ENCODE data around the gene APBA2.

Gene APBA2

DNA sequence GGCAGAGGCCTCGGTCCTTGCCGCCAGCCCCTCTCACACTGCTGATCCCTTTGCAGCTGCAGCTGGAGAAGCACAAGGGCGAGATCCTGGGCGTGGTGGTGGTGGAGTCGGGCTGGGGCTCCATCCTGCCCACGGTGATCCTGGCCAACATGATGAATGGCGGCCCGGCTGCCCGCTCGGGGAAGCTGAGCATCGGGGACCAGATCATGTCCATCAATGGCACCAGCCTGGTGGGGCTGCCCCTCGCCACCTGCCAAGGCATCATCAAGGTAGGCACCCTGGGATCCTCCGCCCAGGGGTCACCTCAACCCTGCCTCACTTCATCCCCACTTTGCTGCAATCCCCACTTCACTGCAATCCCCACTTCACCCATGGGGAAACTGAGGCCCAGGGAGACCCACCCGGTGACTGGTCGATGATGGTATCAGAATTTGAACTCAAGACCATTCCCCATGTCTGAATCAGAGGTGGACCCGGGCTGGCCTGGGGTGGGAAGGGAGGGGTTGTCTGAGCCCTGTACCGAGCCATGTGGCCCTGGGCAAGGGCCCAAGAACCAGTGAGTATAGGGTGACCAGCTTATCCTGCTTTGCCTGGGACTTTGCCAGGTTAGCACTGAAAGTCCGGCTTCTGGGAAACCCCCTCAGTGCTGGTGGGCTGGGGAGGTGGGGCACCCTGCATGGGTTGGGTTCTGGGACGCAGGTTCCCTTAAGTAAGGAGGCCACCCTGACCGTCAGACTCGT lies 220.9 kb downstream of the APBA2 start:
- Histone ChIP-seq H3K9me3 (ENCODE audit: control insufficient read depth in 2 of 2, low read length in 2 of 2) (no peaks in the 10 kb centered on the region), H3K9ac (ENCODE audit: low read length in 2 of 2) (no peak overlapping the region), H3K4me3 (ENCODE audit: low read length in 2 of 2) (no peak overlapping the region), H3K4me1 (ENCODE audit: control insufficient read depth, insufficient read depth, low read length) (peaks cover 8% of the 10 kb centered on the region), H3K36me3 (ENCODE audit: control insufficient read depth in 2 of 2, insufficient read depth in 2 of 2, low read length in 2 of 2) (no peaks in the 10 kb centered on the region), H3K27ac (ENCODE audit: low read length) (no peak overlapping the region), H3K27me3 (ENCODE audit: control insufficient read depth in 1 of 2, insufficient read depth in 2 of 2, low read length in 2 of 2) (peaks cover 0 to 5% of the 10 kb centered on the region in 2 donors)

DNA sequence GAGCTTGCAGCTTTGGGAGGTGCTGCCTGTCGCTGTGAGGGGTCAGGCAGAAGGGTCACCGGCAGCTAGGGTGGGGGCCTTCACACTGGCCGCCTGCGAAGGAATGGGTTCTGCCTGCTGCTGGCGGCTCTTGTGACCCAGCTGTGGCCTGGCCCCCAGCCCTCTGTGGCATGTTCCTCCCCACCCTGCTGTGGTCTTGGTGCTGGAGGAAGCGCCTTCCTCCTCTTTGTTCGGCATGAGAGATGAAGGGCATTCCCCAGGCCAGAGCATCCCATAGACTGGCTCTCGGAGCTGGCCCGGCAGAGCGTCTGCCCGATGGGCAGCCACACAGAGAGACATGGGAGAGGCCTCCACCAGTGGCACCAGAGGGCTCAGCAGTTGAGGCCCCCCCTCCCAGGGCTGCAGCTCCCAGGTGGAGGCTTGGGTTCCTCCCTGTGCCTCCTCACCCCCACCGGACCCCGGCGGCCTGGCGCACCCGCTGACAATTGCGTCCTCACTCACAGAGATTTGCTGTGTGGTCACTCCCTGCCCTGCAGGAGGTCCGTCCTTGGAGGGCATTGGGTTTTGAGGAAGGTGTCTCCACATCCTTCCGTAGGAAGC lies 221.6 kb downstream of the APBA2 start:
- Histone ChIP-seq H3K36me3 (ENCODE audit: control insufficient read depth in 2 of 2, insufficient read depth in 2 of 2, low read length in 2 of 2) (no peaks in the 10 kb centered on the region), H3K9me3 (ENCODE audit: control insufficient read depth in 2 of 2, low read length in 2 of 2) (no peaks in the 10 kb centered on the region), H3K9ac (ENCODE audit: low read length in 2 of 2) (no peak overlapping the region), H3K27me3 (ENCODE audit: control insufficient read depth in 1 of 2, insufficient read depth in 2 of 2, low read length in 2 of 2) (peaks cover 0 to 5% of the 10 kb centered on the region in 2 donors), H3K4me1 (ENCODE audit: control insufficient read depth, insufficient read depth, low read length) (peaks cover 8% of the 10 kb centered on the region), H3K4me3 (ENCODE audit: low read length in 2 of 2) (no peak overlapping the region), H3K27ac (ENCODE audit: low read length) (no peak overlapping the region)

DNA sequence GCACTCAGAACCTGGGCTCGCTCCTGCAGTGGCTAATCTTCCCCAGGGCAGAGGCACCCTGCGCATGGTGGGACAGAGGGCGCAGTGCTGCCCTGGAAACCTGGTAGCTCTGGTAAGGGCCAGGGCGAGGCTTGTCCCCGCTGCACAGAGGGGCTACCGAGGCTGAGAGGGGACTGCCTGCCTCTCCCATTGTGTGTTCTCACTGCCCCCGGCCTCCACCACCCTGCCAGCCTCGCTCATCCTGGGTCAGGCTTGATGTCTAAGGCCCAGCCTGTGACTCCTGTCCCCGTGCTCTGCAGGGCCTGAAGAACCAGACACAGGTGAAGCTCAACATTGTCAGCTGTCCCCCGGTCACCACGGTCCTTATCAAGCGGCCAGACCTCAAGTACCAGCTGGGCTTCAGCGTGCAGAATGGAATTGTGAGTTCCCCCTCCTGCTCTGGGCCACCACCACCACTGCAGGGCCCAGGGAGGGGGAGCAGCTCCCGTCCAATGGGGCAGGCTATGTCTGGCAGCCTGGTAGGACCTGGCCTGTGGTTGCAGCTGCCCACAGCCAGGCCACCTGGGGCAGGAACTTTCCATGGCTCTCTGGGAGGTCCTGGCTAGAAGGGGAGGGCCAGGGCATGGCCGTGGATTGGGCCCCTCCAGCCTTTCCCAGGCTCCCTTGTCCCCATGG lies 222.3 kb downstream of the APBA2 start:
- Histone ChIP-seq H3K4me1 (ENCODE audit: control insufficient read depth, insufficient read depth, low read length) (peaks cover 8% of the 10 kb centered on the region), H3K27ac (ENCODE audit: low read length) (no peak overlapping the region), H3K9me3 (ENCODE audit: control insufficient read depth in 2 of 2, low read length in 2 of 2) (no peaks in the 10 kb centered on the region), H3K36me3 (ENCODE audit: control insufficient read depth in 2 of 2, insufficient read depth in 2 of 2, low read length in 2 of 2) (no peaks in the 10 kb centered on the region), H3K27me3 (ENCODE audit: control insufficient read depth in 1 of 2, insufficient read depth in 2 of 2, low read length in 2 of 2) (peaks cover 0 to 5% of the 10 kb centered on the region in 2 donors), H3K4me3 (ENCODE audit: low read length in 2 of 2) (no peak overlapping the region), H3K9ac (ENCODE audit: low read length in 2 of 2) (no peak overlapping the region)

DNA sequence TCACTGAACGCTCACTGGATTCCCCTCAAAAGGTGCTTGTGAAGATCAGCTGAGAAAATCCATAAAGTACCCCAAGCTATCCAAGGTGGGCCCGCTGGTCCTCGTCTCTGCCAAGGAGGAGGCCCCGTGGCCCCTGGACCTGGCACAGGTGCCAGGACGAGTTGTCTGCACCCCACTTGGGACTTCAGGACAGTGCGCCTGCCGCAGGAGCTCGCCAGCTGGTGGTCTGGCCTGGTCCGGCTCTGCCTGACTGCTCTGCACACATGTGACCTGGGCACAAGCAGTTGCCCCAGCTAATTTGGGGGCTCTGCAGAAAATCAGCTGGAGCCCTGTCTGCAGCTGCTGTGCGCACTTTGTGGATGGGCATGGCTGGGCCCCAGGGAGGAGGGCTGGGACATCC lies 224.0 kb downstream of the APBA2 start:
- Histone ChIP-seq H3K4me1 (ENCODE audit: control insufficient read depth, insufficient read depth, low read length) (peaks cover 3% of the 10 kb centered on the region), H3K27me3 (ENCODE audit: control insufficient read depth in 1 of 2, insufficient read depth in 2 of 2, low read length in 2 of 2) (peaks cover 0 to 2% of the 10 kb centered on the region in 2 donors), H3K36me3 (ENCODE audit: control insufficient read depth in 2 of 2, insufficient read depth in 2 of 2, low read length in 2 of 2) (no peaks in the 10 kb centered on the region), H3K9me3 (ENCODE audit: control insufficient read depth in 2 of 2, low read length in 2 of 2) (no peaks in the 10 kb centered on the region), H3K9ac (ENCODE audit: low read length in 2 of 2) (no peak overlapping the region), H3K27ac (ENCODE audit: low read length) (no peak overlapping the region), H3K4me3 (ENCODE audit: low read length in 2 of 2) (no peak overlapping the region)

DNA sequence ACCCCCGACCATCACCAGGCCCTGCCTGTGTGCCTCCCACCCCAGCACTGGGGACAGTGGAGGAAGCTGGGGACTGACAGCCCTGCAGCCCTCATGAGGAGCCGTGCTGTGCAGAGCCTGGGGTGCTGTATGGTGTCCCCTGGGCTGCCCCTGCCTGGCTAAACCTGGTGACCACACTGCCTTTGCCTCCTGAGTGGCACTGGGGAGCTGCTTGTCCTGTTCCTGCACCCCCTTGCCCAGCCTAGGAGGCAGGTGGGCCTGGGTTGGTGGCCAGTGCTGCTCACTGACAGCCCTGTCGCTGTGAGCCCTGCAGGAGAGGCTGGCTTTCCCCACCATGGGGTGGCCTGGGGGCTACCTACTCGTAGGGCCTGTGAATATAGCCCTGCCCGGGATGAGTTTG lies 224.4 kb downstream of the APBA2 start:
- peaks cover 0 to 2% of the 10 kb centered on the region in 2 donors for H3K27me3 ChIP-seq (ENCODE audit: control insufficient read depth in 1 of 2, insufficient read depth in 2 of 2, low read length in 2 of 2)
- no peak overlapping the region for H3K27ac ChIP-seq (ENCODE audit: low read length)
- no peaks in the 10 kb centered on the region for H3K36me3 ChIP-seq (ENCODE audit: control insufficient read depth in 2 of 2, insufficient read depth in 2 of 2, low read length in 2 of 2)
- H3K4me3 ChIP-seq (ENCODE audit: low read length in 2 of 2): no peak overlapping the region
- H3K9me3 ChIP-seq (ENCODE audit: control insufficient read depth in 2 of 2, low read length in 2 of 2): no peaks in the 10 kb centered on the region
- H3K9ac ChIP-seq (ENCODE audit: low read length in 2 of 2): no peak overlapping the region
- peaks cover 6% of the 10 kb centered on the region for H3K4me1 ChIP-seq (ENCODE audit: control insufficient read depth, insufficient read depth, low read length)

DNA sequence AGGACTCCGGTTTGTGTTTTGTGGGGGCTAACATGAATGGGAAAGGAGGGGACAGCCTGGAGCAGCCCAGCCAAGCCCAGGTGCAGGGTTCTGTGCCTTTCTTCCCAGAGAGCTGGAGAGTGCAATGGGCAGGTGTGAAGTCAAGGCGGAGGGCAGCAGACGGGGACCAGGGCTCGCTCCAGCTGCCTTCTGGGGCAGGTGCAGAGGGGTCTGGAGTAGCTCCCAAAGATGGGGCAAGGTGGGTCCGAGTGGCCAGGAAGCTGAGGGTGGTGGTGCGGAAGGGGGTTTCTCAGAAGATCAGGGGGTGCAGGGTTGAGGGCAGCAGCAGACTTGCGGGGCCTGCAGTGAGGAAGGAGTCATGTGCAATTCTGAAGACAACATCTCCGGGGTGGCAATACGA lies 225.0 kb downstream of the APBA2 start:
- Histone ChIP-seq H3K27ac (ENCODE audit: low read length) (no peak overlapping the region), H3K4me1 (ENCODE audit: control insufficient read depth, insufficient read depth, low read length) (peaks cover 7% of the 10 kb centered on the region), H3K4me3 (ENCODE audit: low read length in 2 of 2) (no peak overlapping the region), H3K27me3 (ENCODE audit: control insufficient read depth in 1 of 2, insufficient read depth in 2 of 2, low read length in 2 of 2) (peaks cover 0 to 2% of the 10 kb centered on the region in 2 donors), H3K36me3 (ENCODE audit: control insufficient read depth in 2 of 2, insufficient read depth in 2 of 2, low read length in 2 of 2) (no peaks in the 10 kb centered on the region), H3K9ac (ENCODE audit: low read length in 2 of 2) (no peak overlapping the region), H3K9me3 (ENCODE audit: control insufficient read depth in 2 of 2, low read length in 2 of 2) (no peaks in the 10 kb centered on the region)

DNA sequence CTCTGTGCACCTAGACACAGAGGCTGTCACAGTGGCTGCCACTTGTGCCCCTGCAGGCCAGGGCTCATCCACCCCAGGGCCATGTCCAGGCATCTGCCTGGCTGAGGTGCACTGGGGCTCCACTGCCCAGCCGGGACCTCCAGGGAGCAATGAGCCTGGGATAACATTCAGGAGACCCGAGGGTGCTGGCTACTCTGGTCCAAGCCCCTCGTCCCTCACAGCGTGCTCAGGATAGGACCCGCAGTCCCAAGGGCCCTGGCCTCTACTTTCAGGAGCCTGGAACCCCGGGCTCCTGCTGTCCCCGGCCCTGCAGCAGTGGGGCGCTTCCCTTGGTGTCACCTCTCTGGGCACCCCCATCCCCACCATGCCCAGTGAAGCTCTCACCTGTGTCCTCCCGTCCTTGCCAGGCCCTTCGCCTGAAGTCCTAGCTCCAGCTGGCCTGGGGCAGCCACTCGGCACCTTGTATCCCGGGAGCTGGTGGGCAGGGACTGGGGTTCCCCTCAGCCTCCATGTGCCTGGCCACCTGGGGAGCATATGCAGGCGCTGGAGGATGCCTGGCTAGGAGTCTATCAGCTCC lies 226.0 kb downstream of the APBA2 start:
- no peak overlapping the region for H3K9ac ChIP-seq (ENCODE audit: low read length in 2 of 2)
- peaks cover 9% of the 10 kb centered on the region for H3K4me1 ChIP-seq (ENCODE audit: control insufficient read depth, insufficient read depth, low read length)
- H3K27ac ChIP-seq (ENCODE audit: low read length): no peak overlapping the region
- no peaks in the 10 kb centered on the region for H3K36me3 ChIP-seq (ENCODE audit: control insufficient read depth in 2 of 2, insufficient read depth in 2 of 2, low read length in 2 of 2)
- no peaks in the 10 kb centered on the region for H3K9me3 ChIP-seq (ENCODE audit: control insufficient read depth in 2 of 2, low read length in 2 of 2)
- peaks cover 0 to 2% of the 10 kb centered on the region in 2 donors for H3K27me3 ChIP-seq (ENCODE audit: control insufficient read depth in 1 of 2, insufficient read depth in 2 of 2, low read length in 2 of 2)
- no peak overlapping the region for H3K4me3 ChIP-seq (ENCODE audit: low read length in 2 of 2)

DNA sequence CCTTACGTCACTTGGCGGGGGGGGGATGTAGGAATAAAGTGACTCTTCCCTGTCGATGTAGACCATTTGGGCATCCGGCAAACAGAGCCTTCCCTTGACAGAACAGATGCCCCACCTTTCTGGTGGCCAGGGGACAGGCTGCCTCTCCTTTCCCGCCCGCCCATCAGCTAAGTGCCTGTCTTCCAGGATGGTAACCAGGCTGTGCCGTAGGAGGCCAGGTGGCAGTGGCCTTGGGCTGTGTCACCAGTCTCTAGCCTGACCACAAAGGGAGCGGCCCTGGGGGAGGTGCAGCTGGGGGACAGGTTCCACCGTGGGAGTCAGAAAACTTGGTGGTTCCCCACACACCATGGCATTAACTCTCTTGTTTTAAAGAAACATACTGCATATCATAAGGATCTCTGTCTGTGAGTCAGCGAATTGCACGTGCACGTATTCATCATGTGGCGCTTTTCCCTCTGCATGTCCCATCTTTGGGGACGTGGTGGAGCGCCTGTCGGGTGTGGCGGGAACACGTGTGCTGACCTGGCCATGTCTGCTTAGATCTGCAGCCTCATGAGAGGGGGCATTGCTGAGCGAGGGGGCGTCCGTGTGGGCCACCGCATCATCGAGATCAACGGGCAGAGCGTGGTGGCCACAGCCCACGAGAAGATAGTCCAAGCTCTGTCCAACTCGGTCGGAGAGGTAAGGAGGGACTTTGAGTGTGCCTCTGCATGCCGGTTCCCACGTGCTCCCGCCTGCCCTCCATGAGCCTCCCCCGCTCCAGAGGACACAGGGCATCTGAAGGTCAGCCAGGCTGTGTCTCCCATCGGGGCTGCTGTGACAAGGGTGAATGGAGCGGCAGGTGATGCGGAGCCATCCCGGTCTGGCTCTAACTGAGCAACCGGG lies 227.8 kb downstream of the APBA2 start:
- Histone ChIP-seq H3K27ac (ENCODE audit: low read length) (no peak overlapping the region), H3K4me3 (ENCODE audit: low read length in 2 of 2) (no peak overlapping the region), H3K36me3 (ENCODE audit: control insufficient read depth in 2 of 2, insufficient read depth in 2 of 2, low read length in 2 of 2) (no peaks in the 10 kb centered on the region), H3K4me1 (ENCODE audit: control insufficient read depth, insufficient read depth, low read length) (peaks cover 9% of the 10 kb centered on the region), H3K9ac (ENCODE audit: low read length in 2 of 2) (no peak overlapping the region), H3K9me3 (ENCODE audit: control insufficient read depth in 2 of 2, low read length in 2 of 2) (no peaks in the 10 kb centered on the region), H3K27me3 (ENCODE audit: control insufficient read depth in 1 of 2, insufficient read depth in 2 of 2, low read length in 2 of 2) (peaks cover 0 to 2% of the 10 kb centered on the region in 2 donors)

DNA sequence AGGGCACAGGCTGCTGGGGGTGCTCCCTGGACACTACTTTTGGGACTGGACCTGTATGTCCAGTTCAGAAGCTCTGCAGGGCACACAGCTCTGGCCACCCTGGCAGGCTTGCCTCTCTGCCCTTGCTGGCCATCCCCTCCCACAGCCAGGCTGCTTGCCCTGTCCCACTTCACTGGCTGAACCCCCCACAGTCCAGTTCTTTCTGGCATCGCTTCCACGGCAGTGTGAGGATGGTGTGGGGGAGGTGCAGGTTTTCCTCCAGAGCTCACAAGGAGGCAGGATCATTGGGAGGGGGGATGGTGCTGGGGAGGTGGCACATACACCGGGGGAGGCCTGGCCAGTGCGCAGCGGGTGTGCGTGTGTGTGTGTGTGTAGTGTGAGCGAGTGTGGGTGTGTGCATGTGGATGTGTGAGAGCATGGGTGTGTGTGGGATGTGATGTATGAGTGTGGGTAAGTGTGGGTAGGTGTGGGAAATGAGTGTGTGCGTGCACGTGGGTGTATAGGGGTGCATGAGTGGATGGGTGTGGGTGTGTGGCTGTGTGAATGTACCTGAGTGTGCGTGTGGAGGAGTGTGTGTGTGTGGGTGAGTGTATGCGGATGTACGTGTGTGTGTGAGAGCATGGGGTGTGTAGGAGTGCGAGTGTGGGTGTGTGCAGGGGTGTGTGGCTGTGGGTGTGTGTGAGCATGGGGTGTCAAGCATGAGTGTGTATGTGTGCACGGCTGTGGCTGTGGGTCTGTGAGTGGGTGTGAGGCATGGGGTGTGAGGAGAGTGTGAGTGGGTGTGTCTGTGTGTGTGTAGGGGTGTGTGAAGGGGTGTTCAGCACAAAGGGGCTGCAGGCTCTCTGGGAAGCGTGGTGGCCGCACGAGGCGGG lies 228.7 kb downstream of the APBA2 start:
- peaks cover 0 to 2% of the 10 kb centered on the region in 2 donors for H3K27me3 ChIP-seq (ENCODE audit: control insufficient read depth in 1 of 2, insufficient read depth in 2 of 2, low read length in 2 of 2)

More for the DNA sequence above, 228.7 kb downstream of the APBA2 start:
- H3K9ac ChIP-seq (ENCODE audit: low read length in 2 of 2): no peak overlapping the region
- H3K4me1 ChIP-seq (ENCODE audit: control insufficient read depth, insufficient read depth, low read length): peaks cover 9% of the 10 kb centered on the region
- H3K4me3 ChIP-seq (ENCODE audit: low read length in 2 of 2): no peak overlapping the region
- no peak overlapping the region for H3K27ac ChIP-seq (ENCODE audit: low read length)
- no peaks in the 10 kb centered on the region for H3K9me3 ChIP-seq (ENCODE audit: control insufficient read depth in 2 of 2, low read length in 2 of 2)
- no peaks in the 10 kb centered on the region for H3K36me3 ChIP-seq (ENCODE audit: control insufficient read depth in 2 of 2, insufficient read depth in 2 of 2, low read length in 2 of 2)
